Measurements from ENCODE around the gene SDHAF4. TPM values are rescaled to one million over a fixed set of nuclear protein-coding genes. Genes with fewer than 3 reads are reported as not detected.

SDHAF4 gene
- total and polyA plus RNA-seq, 10 of the 15 experiments (the other 5 are each of a cell fraction or from before 2014, with no cell fraction given): 8.4 to 20.4 (median 15.6) TPM

DNA sequence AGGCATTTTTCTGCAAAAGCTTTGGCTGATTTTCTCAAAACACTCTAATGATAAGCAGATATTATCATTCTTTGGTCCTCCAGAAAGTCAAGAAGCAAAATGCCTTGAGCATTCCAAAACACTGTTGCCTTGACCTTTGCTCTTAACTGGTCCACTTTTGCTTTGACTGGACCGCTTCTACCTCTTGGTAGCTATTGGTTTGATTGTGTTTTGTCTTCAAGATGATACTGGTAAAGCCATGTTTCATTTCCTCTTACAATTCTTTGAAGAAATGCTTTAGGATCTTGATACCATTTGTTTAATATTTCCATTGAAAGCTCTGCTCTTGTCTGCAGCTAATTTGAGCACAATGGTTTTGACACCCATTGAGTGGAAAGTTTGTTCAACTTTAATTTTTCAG lies 35.6 kb upstream of the SDHAF4 start (continued):
- TF ChIP-seq SRF (IDR thresholded peaks at IDR 0.05; ENCODE audit: low read depth in 2 of 2, low read length in 2 of 2) (no peak), NFYA (IDR thresholded peaks at IDR 0.05; ENCODE audit: borderline replicate concordance, low read depth, low read length) (no peak), NR2C2 (IDR thresholded peaks at IDR 0.05; ENCODE audit: borderline replicate concordance, control insufficient read depth, insufficient read length, low read depth) (no peak), EZH2 (IDR thresholded peaks at IDR 0.05; ENCODE audit: borderline replicate concordance, control insufficient read depth, low read depth, low read length) (no peak), NR2F1 (conservative IDR thresholded peaks at IDR 0.05) (peak; percentile 89), IKZF2 (IDR thresholded peaks at IDR 0.05) (peak; percentile 76 to 81; a peak in 2 of 4 replicates), TCF3 (IDR thresholded peaks at IDR 0.05; ENCODE audit: borderline replicate concordance, insufficient read depth, low read depth, low read length) (no peak), MYC (IDR thresholded peaks at IDR 0.05; ENCODE audit: insufficient read depth, insufficient read length, insufficient replicate concordance, low read length, severe bottlenecking) (no peak), ZNF207 (IDR thresholded peaks at IDR 0.05; ENCODE audit: borderline replicate concordance) (no peak), ATF7 (IDR thresholded peaks at IDR 0.05; ENCODE audit: low read depth) (0 out of 2 replicates have a peak, but pooled peaks have one; percentile 10)
- TF ChIP-seq, protein P1, sequence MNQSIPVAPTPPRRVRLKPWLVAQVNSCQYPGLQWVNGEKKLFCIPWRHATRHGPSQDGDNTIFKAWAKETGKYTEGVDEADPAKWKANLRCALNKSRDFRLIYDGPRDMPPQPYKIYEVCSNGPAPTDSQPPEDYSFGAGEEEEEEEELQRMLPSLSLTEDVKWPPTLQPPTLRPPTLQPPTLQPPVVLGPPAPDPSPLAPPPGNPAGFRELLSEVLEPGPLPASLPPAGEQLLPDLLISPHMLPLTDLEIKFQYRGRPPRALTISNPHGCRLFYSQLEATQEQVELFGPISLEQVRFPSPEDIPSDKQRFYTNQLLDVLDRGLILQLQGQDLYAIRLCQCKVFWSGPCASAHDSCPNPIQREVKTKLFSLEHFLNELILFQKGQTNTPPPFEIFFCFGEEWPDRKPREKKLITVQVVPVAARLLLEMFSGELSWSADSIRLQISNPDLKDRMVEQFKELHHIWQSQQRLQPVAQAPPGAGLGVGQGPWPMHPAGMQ (IDR thresholded peaks at IDR 0.05; ENCODE audit: borderline replicate concordance): no peak
- TF ChIP-seq, protein P2, sequence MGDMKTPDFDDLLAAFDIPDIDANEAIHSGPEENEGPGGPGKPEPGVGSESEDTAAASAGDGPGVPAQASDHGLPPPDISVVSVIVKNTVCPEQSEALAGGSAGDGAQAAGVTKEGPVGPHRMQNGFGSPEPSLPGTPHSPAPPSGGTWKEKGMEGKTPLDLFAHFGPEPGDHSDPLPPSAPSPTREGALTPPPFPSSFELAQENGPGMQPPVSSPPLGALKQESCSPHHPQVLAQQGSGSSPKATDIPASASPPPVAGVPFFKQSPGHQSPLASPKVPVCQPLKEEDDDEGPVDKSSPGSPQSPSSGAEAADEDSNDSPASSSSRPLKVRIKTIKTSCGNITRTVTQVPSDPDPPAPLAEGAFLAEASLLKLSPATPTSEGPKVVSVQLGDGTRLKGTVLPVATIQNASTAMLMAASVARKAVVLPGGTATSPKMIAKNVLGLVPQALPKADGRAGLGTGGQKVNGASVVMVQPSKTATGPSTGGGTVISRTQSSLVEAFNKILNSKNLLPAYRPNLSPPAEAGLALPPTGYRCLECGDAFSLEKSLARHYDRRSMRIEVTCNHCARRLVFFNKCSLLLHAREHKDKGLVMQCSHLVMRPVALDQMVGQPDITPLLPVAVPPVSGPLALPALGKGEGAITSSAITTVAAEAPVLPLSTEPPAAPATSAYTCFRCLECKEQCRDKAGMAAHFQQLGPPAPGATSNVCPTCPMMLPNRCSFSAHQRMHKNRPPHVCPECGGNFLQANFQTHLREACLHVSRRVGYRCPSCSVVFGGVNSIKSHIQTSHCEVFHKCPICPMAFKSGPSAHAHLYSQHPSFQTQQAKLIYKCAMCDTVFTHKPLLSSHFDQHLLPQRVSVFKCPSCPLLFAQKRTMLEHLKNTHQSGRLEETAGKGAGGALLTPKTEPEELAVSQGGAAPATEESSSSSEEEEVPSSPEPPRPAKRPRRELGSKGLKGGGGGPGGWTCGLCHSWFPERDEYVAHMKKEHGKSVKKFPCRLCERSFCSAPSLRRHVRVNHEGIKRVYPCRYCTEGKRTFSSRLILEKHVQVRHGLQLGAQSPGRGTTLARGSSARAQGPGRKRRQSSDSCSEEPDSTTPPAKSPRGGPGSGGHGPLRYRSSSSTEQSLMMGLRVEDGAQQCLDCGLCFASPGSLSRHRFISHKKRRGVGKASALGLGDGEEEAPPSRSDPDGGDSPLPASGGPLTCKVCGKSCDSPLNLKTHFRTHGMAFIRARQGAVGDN (IDR thresholded peaks at IDR 0.05): peak; percentile 57; the same call in 1 of the 2 replicates
- TF ChIP-seq, protein P3, sequence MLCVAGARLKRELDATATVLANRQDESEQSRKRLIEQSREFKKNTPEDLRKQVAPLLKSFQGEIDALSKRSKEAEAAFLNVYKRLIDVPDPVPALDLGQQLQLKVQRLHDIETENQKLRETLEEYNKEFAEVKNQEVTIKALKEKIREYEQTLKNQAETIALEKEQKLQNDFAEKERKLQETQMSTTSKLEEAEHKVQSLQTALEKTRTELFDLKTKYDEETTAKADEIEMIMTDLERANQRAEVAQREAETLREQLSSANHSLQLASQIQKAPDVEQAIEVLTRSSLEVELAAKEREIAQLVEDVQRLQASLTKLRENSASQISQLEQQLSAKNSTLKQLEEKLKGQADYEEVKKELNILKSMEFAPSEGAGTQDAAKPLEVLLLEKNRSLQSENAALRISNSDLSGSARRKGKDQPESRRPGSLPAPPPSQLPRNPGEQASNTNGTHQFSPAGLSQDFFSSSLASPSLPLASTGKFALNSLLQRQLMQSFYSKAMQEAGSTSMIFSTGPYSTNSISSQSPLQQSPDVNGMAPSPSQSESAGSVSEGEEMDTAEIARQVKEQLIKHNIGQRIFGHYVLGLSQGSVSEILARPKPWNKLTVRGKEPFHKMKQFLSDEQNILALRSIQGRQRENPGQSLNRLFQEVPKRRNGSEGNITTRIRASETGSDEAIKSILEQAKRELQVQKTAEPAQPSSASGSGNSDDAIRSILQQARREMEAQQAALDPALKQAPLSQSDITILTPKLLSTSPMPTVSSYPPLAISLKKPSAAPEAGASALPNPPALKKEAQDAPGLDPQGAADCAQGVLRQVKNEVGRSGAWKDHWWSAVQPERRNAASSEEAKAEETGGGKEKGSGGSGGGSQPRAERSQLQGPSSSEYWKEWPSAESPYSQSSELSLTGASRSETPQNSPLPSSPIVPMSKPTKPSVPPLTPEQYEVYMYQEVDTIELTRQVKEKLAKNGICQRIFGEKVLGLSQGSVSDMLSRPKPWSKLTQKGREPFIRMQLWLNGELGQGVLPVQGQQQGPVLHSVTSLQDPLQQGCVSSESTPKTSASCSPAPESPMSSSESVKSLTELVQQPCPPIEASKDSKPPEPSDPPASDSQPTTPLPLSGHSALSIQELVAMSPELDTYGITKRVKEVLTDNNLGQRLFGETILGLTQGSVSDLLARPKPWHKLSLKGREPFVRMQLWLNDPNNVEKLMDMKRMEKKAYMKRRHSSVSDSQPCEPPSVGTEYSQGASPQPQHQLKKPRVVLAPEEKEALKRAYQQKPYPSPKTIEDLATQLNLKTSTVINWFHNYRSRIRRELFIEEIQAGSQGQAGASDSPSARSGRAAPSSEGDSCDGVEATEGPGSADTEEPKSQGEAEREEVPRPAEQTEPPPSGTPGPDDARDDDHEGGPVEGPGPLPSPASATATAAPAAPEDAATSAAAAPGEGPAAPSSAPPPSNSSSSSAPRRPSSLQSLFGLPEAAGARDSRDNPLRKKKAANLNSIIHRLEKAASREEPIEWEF (IDR thresholded peaks at IDR 0.05; ENCODE audit: insufficient replicate concordance, low read depth, low read length): no peak
- TF ChIP-seq, protein P4, sequence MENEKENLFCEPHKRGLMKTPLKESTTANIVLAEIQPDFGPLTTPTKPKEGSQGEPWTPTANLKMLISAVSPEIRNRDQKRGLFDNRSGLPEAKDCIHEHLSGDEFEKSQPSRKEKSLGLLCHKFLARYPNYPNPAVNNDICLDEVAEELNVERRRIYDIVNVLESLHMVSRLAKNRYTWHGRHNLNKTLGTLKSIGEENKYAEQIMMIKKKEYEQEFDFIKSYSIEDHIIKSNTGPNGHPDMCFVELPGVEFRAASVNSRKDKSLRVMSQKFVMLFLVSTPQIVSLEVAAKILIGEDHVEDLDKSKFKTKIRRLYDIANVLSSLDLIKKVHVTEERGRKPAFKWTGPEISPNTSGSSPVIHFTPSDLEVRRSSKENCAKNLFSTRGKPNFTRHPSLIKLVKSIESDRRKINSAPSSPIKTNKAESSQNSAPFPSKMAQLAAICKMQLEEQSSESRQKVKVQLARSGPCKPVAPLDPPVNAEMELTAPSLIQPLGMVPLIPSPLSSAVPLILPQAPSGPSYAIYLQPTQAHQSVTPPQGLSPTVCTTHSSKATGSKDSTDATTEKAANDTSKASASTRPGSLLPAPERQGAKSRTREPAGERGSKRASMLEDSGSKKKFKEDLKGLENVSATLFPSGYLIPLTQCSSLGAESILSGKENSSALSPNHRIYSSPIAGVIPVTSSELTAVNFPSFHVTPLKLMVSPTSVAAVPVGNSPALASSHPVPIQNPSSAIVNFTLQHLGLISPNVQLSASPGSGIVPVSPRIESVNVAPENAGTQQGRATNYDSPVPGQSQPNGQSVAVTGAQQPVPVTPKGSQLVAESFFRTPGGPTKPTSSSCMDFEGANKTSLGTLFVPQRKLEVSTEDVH (IDR thresholded peaks at IDR 0.05; ENCODE audit: low read depth, partially characterized antibody): no peak
